ENCODE results near the gene CXCL10.
"Not testable (repeated sequence)": the region's sequence is repeated elsewhere in the genome, so short reads cannot be mapped to it uniquely, and the experiment has no call there.

- not testable (repeated sequence) for TF ChIP-seq EZH2 (IDR thresholded peaks at IDR 0.05; ENCODE audit: borderline replicate concordance, low read length); CTCF (conservative IDR thresholded peaks at IDR 0.05 in 1 of 2, IDR thresholded peaks at IDR 0.05 in 1 of 2; ENCODE audit: extremely low read depth in 1 of 2, insufficient read depth in 1 of 2, low read depth in 1 of 2, low read length in 2 of 2)
These were observed 26.6 kb upstream of the CXCL10 start for GRCh38 chr4:76049860-76050416.
